Ascending aorta (tissue), 2 donors: ENCODE measurements around the gene MYZAP. TPM values are rescaled to one million over a fixed set of nuclear protein-coding genes. Genes with fewer than 3 reads are reported as not detected.

ENCODE experiments used
- DNase-seq, 2 donors: peaks; one replicate each; pipeline ENCODE4 v3.0.0-alpha.2; 2019; ENCODE audit warnings: low spot score in 2 of 2
- H3K27ac ChIP-seq, 2 donors: fragments of 200-600 bp; sonication (generic); one replicate each; pipeline ENCODE4 v1.5.1; 2016 to 2017; ENCODE audit warnings: mild to moderate bottlenecking in 1 of 2
- H3K27me3 ChIP-seq: fragments of 200-600 bp; sonication (generic); one replicate; pipeline ENCODE4 v1.5.1; 2017
- H3K36me3 ChIP-seq, 2 donors: fragments of 200-600 bp; sonication (generic); one replicate each; pipeline ENCODE4 v1.5.1; 2016
- H3K4me1 ChIP-seq, 2 donors: fragments of 200-600 bp; sonication (generic); one replicate each; pipeline ENCODE4 v1.5.1; 2016 to 2017; ENCODE audit warnings: mild to moderate bottlenecking in 1 of 2
- H3K4me3 ChIP-seq, 2 donors: fragments of 200-600 bp; sonication (generic); one replicate each; pipeline ENCODE4 v1.5.1; 2016 to 2017; ENCODE audit warnings: mild to moderate bottlenecking in 1 of 2
- H3K9me3 ChIP-seq, 2 donors: fragments of 200-600 bp; sonication (generic); one replicate each; pipeline ENCODE4 v1.5.1; 2016
- intact Hi-C: fragments of 100-400 bp; cut with DNase I; formaldehyde crosslinking; loops from one replicate; pipeline ENCODE4 v1.15.1; 2023
- total RNA-seq: library from RNA; depleted of rRNA; stranded (reverse); fragments of >200 nt; gene quantifications from one replicate; pipeline ENCODE4 v1.1.0, GENCODE V29; 2016
- TF ChIP-seq, protein P1 (sequence below), 3 experiments: fragments of 200-600 bp in 2 of 3; fragments of 450-650 bp in 1 of 3; sonication (generic) in 2 of 3; IDR thresholded peaks; one replicate each; pipeline ENCODE4 v1.5.1; 2016 to 2019; ENCODE audit warnings: antibody characterized with exemption in 3 of 3, mild to moderate bottlenecking in 1 of 3, moderate library complexity in 1 of 3

MYZAP gene
- total RNA-seq, 1 donor from 2014 or later: 7.6 TPM

- H3K27me3 ChIP-seq: no peaks in the 10 kb centered on the region
- H3K4me3 ChIP-seq: peak overlapping the region; percentile 62 to 67
- peaks cover 0 to 7% of the 10 kb centered on the region in 2 donors for H3K4me1 ChIP-seq
- DNase-seq: no peak
- TF ChIP-seq, protein P1, sequence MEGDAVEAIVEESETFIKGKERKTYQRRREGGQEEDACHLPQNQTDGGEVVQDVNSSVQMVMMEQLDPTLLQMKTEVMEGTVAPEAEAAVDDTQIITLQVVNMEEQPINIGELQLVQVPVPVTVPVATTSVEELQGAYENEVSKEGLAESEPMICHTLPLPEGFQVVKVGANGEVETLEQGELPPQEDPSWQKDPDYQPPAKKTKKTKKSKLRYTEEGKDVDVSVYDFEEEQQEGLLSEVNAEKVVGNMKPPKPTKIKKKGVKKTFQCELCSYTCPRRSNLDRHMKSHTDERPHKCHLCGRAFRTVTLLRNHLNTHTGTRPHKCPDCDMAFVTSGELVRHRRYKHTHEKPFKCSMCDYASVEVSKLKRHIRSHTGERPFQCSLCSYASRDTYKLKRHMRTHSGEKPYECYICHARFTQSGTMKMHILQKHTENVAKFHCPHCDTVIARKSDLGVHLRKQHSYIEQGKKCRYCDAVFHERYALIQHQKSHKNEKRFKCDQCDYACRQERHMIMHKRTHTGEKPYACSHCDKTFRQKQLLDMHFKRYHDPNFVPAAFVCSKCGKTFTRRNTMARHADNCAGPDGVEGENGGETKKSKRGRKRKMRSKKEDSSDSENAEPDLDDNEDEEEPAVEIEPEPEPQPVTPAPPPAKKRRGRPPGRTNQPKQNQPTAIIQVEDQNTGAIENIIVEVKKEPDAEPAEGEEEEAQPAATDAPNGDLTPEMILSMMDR (IDR thresholded peaks at IDR 0.05): no peak
- intact Hi-C loops: no loop called here
- H3K36me3 ChIP-seq: no peaks in the 10 kb centered on the region
- H3K27ac ChIP-seq: no peak overlapping the region
- H3K9me3 ChIP-seq: no peaks in the 10 kb centered on the region
Measured at GRCh38 chr15:57592426-57592825, 722 bp downstream of the MYZAP start.

DNA sequence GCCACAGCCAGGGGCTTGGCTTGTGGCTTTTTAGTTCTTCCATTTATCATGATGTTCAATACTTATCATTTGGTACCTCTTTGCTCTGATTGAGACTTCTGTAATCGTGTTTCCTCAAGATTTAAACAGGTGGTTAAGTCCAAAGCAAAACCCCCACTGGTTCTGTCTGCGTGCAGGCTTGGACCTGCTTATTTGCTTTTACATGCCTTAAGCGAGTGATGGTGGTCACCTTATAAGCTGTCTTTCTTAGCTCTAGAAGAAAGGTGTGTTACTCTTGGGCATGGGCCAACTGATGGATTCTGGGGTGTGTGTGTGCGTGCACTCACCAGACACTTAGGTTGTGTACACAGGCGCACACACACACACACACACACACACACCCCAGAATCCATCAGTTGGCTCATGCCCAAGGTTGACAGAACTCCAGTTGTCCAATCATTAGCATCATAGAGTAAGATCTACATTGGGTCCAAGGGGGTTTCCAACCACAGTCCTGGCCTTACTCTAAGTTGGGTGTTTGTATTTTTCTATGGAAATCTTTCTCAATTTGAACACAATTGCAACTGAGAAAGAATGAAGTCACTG lies 1.2 kb downstream of the MYZAP start:
- H3K9me3 ChIP-seq: no peaks in the 10 kb centered on the region
- peak overlapping the region in 1 of 2 donors; percentile 67 for H3K4me3 ChIP-seq
- TF ChIP-seq, protein P1 (IDR thresholded peaks at IDR 0.05): no peak
- no peak overlapping the region for H3K27ac ChIP-seq
- DNase-seq: no peak
- no peaks in the 10 kb centered on the region for H3K27me3 ChIP-seq
- peaks cover 0 to 7% of the 10 kb centered on the region in 2 donors for H3K4me1 ChIP-seq
- no peaks in the 10 kb centered on the region for H3K36me3 ChIP-seq
- intact Hi-C loops: no loop called here

- H3K27ac ChIP-seq: no peak overlapping the region
- TF ChIP-seq, protein P1 (IDR thresholded peaks at IDR 0.05): no peak
- H3K4me1 ChIP-seq: peaks cover 0 to 6% of the 10 kb centered on the region in 2 donors
- H3K36me3 ChIP-seq: no peaks in the 10 kb centered on the region
- no peak overlapping the region for H3K4me3 ChIP-seq
- no peaks in the 10 kb centered on the region for H3K27me3 ChIP-seq
- H3K9me3 ChIP-seq: no peaks in the 10 kb centered on the region
- intact Hi-C loops: no loop called here
- DNase-seq: no peak
Measured at GRCh38 chr15:57594479-57594878, 2.8 kb downstream of the MYZAP start.

DNA sequence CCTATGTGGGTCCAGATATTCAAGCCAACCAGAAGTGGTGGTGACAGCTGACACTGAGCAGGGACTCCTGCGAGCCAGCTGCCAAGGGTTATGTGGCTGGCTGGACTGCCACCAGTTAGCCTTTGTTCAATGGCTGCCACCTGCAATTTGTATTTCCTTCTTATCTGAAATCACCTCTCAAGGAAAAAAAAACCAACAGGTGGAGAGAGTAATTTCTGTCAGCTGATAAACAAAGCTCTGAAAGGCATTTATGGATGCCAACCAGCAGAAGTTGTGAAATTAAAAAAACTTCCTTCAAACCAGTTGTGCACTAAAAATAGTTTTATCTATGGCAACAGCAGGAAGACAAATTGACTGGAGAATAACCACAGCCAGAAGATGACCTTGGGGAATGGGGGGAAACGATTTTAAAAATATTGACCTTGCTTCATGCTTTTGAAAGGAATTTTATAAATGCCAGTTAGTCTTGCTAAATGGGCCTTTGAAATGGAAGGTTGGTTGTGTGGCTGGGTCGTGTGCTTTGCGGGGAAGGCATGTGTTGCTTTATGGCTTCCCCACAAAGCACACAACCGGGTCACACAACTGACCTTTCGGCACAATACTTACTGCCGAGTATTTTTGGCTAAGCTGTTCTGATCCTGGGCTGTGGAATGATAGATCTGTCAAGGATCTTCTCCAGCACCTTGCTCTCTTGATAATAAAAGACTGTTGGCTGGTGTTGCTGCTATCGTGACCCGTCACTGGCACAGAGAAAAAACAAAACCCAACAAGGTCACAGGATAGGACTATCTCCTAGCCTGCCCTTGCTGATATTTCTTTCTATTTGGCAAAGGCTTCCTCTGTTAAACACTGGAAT lies 3.5 kb downstream of the MYZAP start:
- DNase-seq: no peak
- intact Hi-C loops: no loop called here
- Histone ChIP-seq H3K4me3 (no peak overlapping the region), H3K36me3 (no peaks in the 10 kb centered on the region), H3K27me3 (no peaks in the 10 kb centered on the region), H3K9me3 (no peaks in the 10 kb centered on the region), H3K4me1 (peaks cover 0 to 3% of the 10 kb centered on the region in 2 donors), H3K27ac (no peak overlapping the region)
- TF ChIP-seq, protein P1 (IDR thresholded peaks at IDR 0.05): no peak

- H3K27ac ChIP-seq: no peak overlapping the region
Measured at GRCh38 chr15:57596301-57596855, 4.7 kb downstream of the MYZAP start.

More at GRCh38 chr15:57596301-57596855, 4.7 kb downstream of the MYZAP start:
- no peaks in the 10 kb centered on the region for H3K9me3 ChIP-seq
- H3K4me3 ChIP-seq: no peak overlapping the region
- H3K27me3 ChIP-seq: no peaks in the 10 kb centered on the region
- TF ChIP-seq, protein P1 (IDR thresholded peaks at IDR 0.05): no peak
- DNase-seq: no peak
- no peaks in the 10 kb centered on the region for H3K36me3 ChIP-seq
- intact Hi-C loops: no loop called here
- H3K4me1 ChIP-seq: peaks cover 0 to 2% of the 10 kb centered on the region in 2 donors
